SH-SY5Y (cell line): Measurements from ENCODE around the gene PEX14.

ENCODE experiments used
- GATA2 ChIP-seq: IDR thresholded peaks from 2 replicates; pipeline ENCODE4 v1.6.1; 2011; ENCODE audit warnings: mild to moderate bottlenecking, low read depth, low read length
- GATA3 ChIP-seq: IDR thresholded peaks from 2 replicates; pipeline ENCODE4 v1.6.1; 2011; ENCODE audit warnings: low read depth, mild to moderate bottlenecking, low read length, moderate library complexity

DNA sequence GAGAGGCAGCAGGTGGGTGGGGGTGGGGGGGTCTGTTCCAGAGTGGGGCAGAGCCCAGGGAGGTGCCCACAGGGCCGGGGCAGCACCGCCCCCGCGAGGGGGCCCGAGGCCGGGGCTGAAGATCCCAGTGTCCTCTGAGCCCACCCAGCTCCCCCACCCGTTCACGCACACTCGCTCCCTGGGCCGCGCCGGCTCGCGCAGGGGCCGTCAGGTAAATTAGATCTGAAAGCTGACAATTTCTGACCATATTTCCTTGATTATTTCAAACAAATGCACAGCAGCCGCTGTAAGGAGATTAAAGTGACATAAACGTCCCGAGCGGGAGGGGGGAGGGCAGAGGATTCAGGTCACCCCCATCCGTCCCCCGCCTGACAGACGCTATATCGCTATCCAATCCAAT, 203.7 kb downstream of the PEX14 start:
- no peak for TF ChIP-seq GATA3
- no peak for TF ChIP-seq GATA2
